Gastrocnemius medialis (tissue), 4 donors: ENCODE data around the gene ADAMTSL3. TPM values are rescaled to one million over a fixed set of nuclear protein-coding genes. Genes with fewer than 3 reads are reported as not detected.

Experiments
- ATAC-seq, 2 donors: fragments of 150-250 bp; one replicate each; pipeline ENCODE4 v1.9.1; 2016
- DNase-seq, 2 donors: peaks; one replicate each; pipeline ENCODE4 v3.0.0-alpha.2; 2019
- H3K27ac ChIP-seq, 4 donors: fragments of 200-600 bp; sonication (generic); 1 replicate in 1 of 4; 2 replicates in 3 of 4; pipeline ENCODE4 v1.5.1; 2016 to 2018; ENCODE audit warnings: mild to moderate bottlenecking in 2 of 4, moderate library complexity in 1 of 4
- H3K27me3 ChIP-seq, 3 donors: fragments of 200-600 bp; sonication (generic) in 2 of 3; 1 replicate in 1 of 3; 2 replicates in 2 of 3; pipeline versions ENCODE4 v1.5.1 to v1.6.0; 2016 to 2019; ENCODE audit warnings: mild to moderate bottlenecking in 1 of 3, moderate library complexity in 1 of 3
- H3K36me3 ChIP-seq, 2 donors: fragments of 200-600 bp; sonication (generic) in 1 of 2; one replicate each; pipeline ENCODE4 v1.5.1; 2017 to 2018
- H3K4me1 ChIP-seq, 2 donors: fragments of 200-600 bp; sonication (generic) in 1 of 2; one replicate each; pipeline ENCODE4 v1.5.1; 2016 to 2017; ENCODE audit warnings: mild to moderate bottlenecking in 2 of 2
- H3K4me3 ChIP-seq, 4 donors: fragments of 200-600 bp; sonication (generic) in 3 of 4; 1 replicate in 1 of 4; 2 replicates in 3 of 4; pipeline ENCODE4 v1.5.1; 2016 to 2019; ENCODE audit warnings: mild to moderate bottlenecking in 2 of 4
- H3K9me3 ChIP-seq, 3 donors: fragments of 200-600 bp; sonication (generic) in 2 of 3; 1 replicate in 1 of 3; 2 replicates in 2 of 3; pipeline ENCODE4 v1.5.1; 2016 to 2019
- CTCF ChIP-seq, 5 experiments: fragments of 450-650 bp in 3 of 5; fragments of 200-600 bp in 2 of 5; sonication (generic) in 2 of 5; IDR thresholded peaks in 4 of 5; conservative IDR thresholded peaks in 1 of 5; 1 replicate in 4 of 5; 2 replicates in 1 of 5; pipeline ENCODE4 v1.5.1; 2016 to 2019; ENCODE audit warnings: antibody characterized with exemption in 5 of 5, mild to moderate bottlenecking in 3 of 5, moderate library complexity in 3 of 5
- POLR2A ChIP-seq, 2 donors: fragments of 450-650 bp; IDR thresholded peaks; one replicate each; pipeline ENCODE4 v1.6.1; 2017; ENCODE audit warnings: antibody characterized with exemption in 2 of 2, mild to moderate bottlenecking in 2 of 2, moderate library complexity in 2 of 2
- in situ Hi-C, 4 donors: fragments of 200-750 bp; cut with MboI; loops; one replicate each; pipeline versions ENCODE4 v1.15.0 to v1.8.0; 2017; ENCODE audit warnings: low sequenced_read_pairs in 4 of 4
- intact Hi-C: fragments of 100-400 bp; cut with DNase I; formaldehyde crosslinking; loops from one replicate; pipeline ENCODE4 v1.15.1; 2023; ENCODE audit warnings: low total_unique reads
- total RNA-seq, 4 donors: library from RNA; depleted of rRNA; stranded (reverse); fragments of >200 nt; gene quantifications; one replicate each; pipeline versions ENCODE4 v1.1.0 to v1.2.3, GENCODE V29; 2016

ADAMTSL3 gene
- total RNA-seq, 4 donors from 2014 or later, result 0.66 to 2.9 (median 0.76) TPM

DNA sequence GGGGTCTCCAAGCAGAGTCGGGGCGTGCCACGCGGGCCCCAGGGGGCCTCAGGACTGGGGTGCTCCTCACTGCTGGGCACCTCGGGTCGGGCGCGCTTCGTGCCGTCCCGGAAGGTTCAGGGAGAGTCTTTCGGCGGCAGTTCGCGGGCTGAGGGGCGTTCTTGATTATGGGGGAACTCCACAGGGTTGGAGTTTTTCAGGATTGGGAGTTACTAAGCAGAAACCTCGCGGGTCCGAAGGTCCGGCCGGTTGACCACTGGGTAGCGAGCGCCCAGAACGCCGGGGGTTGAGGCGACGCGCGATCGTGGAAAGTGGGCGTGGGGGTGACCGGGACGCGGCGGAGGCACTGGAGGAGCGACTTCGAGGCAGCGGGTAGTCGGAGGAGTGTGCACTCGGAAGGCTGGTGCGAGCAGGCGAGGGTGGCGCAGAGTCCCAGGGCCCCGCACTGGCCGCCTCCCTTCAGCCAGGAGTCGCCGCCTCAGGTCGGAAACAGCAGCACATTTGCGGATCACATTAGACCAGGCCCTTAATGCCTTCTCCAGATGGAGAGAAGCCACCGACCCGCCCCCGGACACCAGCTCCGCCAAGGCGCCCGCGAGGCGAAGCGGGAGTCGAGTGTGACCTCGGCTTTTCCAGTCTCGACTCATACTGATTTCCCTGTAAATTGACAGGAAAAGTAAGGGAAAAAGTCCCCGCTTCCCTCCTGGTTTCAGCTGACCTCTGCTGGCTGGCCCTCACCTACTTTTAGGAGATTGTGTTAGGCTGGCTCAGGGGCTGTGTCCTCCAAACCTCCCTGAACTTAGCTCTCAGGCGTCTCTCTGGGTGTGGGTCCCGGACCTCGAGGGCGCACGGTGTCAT lies 685 bp downstream of the ADAMTSL3 start:
- H3K27me3 ChIP-seq, result peaks cover 9 to 26% (median 24%) of the 10 kb centered on the region in 3 donors
- peak overlapping the region; percentile 49 to 57 (median 50) for H3K4me3 ChIP-seq
- ATAC-seq (no peak), DNase-seq (no peak)
- TF ChIP-seq POLR2A (IDR thresholded peaks at IDR 0.05), result no peak
- no peak for TF ChIP-seq CTCF (IDR thresholded peaks at IDR 0.05 in 4 of 5, conservative IDR thresholded peaks at IDR 0.05 in 1 of 5)
- no peaks in the 10 kb centered on the region for H3K4me1 ChIP-seq
- intact Hi-C loops (loop anchor here (10.0 kb wide), 1 partner anchor 90 kb away; no protein-coding TSS in a partner anchor), in situ Hi-C loops (no loop called here)
- H3K9me3 ChIP-seq, result no peaks in the 10 kb centered on the region
- peak overlapping the region; percentile 45 to 62 (median 56) for H3K27ac ChIP-seq
- H3K36me3 ChIP-seq, result no peaks in the 10 kb centered on the region

- intact Hi-C loops, result loop anchor here (10.0 kb wide), 1 partner anchor 90 kb away; no protein-coding TSS in a partner anchor
- Histone ChIP-seq H3K4me1 (no peaks in the 10 kb centered on the region), H3K27ac (peak overlapping the region; percentile 45 to 62 (median 56))
Observed at GRCh38 chr15:83655237-83655616, 1.3 kb downstream of the ADAMTSL3 start.

DNA sequence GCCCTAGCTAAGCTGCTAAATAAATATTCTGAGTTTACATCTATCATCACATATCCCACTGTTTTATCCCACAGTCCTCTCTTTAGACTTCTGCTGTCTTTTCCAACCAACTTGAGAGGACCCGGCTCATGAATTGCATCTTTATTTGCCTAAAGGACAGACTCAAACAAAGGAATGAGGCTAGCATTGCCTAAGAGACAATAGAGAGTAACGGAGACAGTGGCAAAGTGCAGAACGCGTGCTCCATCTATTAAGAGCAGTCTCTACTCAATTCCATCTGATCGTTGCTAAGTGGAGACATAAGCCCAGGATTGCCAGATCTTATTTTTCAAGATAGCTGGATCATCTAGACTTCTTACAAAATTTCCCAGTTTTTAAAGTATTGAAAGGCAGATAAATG lies 2.3 kb downstream of the ADAMTSL3 start:
- Histone ChIP-seq H3K27me3 (peaks cover 9 to 26% (median 24%) of the 10 kb centered on the region in 3 donors), H3K9me3 (no peaks in the 10 kb centered on the region), H3K27ac (no peak overlapping the region), H3K36me3 (no peaks in the 10 kb centered on the region), H3K4me1 (no peaks in the 10 kb centered on the region), H3K4me3 (no peak overlapping the region)
- intact Hi-C loops (loop anchor here (10.0 kb wide), 1 partner anchor 89 kb away; no protein-coding TSS in a partner anchor), in situ Hi-C loops (no loop called here)
- no peak for ATAC-seq
- DNase-seq, result no peak
- TF ChIP-seq CTCF (IDR thresholded peaks at IDR 0.05 in 4 of 5, conservative IDR thresholded peaks at IDR 0.05 in 1 of 5), result no peak
- no peak for TF ChIP-seq POLR2A (IDR thresholded peaks at IDR 0.05)

More at GRCh38 chr15:83655237-83655616, 1.3 kb downstream of the ADAMTSL3 start:
- TF ChIP-seq POLR2A (IDR thresholded peaks at IDR 0.05) (no peak), CTCF (IDR thresholded peaks at IDR 0.05 in 4 of 5, conservative IDR thresholded peaks at IDR 0.05 in 1 of 5) (no peak)
- Histone ChIP-seq H3K27me3 (peaks cover 9 to 26% (median 24%) of the 10 kb centered on the region in 3 donors), H3K4me3 (peak overlapping the region; percentile 49 to 57 (median 50)), H3K36me3 (no peaks in the 10 kb centered on the region), H3K9me3 (no peaks in the 10 kb centered on the region)
- in situ Hi-C loops, result no loop called here
- DNase-seq (no peak), ATAC-seq (no peak)

DNA sequence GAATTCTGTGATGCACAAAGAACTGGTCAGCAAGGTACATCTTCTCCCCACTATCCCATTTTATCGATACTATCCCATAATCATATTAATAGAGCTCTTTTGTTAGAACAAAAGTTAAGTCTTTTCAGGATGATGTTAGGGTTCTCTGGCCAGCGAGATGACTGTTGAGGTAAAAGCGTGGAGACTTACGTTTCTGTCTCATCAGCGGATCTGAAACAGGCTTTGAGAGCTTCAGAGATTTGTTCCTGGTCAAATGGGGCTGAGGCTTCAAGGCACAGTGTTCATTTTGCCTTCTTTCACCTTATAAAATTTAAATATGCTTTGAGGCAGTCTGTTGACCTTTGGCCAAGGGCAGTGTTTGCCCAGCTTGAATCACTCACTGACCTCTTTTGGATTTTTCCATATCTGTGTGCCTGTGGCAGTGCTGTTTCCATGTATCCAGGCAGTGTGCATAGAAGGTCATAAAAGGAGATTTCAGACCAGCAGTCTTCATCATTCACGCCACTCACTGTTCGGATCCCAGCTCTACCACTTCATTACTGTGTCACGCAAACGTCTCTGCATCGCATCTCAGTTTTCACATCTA lies 3.1 kb downstream of the ADAMTSL3 start:
- Histone ChIP-seq H3K4me1 (no peaks in the 10 kb centered on the region), H3K27me3 (peaks cover 9 to 26% (median 22%) of the 10 kb centered on the region in 3 donors), H3K4me3 (no peak overlapping the region), H3K27ac (no peak overlapping the region), H3K9me3 (no peaks in the 10 kb centered on the region), H3K36me3 (no peaks in the 10 kb centered on the region)
- in situ Hi-C loops, result no loop called here
- DNase-seq, result no peak
- TF ChIP-seq CTCF (IDR thresholded peaks at IDR 0.05 in 4 of 5, conservative IDR thresholded peaks at IDR 0.05 in 1 of 5) (no peak), POLR2A (IDR thresholded peaks at IDR 0.05) (no peak)
- ATAC-seq, result no peak
- intact Hi-C loops, result loop anchor here (10.0 kb wide), 1 partner anchor 88 kb away; no protein-coding TSS in a partner anchor
